HG03575 (cell line): ENCODE measurements around the gene FANK1.
"Not testable (repeated sequence)": the region's sequence is repeated elsewhere in the genome, so short reads cannot be mapped to it uniquely, and the experiment has no call there.

Source experiments
- ATAC-seq: cut with Tn5 transposase; IDR thresholded peaks from one replicate; pipeline ENCODE4 v1.9.1; 2021; ENCODE audit not compliant: unreplicated experiment, insufficient number of reproducible peaks, low FRiP score; ENCODE audit errors: extremely low read depth

FANK1 gene

DNA sequence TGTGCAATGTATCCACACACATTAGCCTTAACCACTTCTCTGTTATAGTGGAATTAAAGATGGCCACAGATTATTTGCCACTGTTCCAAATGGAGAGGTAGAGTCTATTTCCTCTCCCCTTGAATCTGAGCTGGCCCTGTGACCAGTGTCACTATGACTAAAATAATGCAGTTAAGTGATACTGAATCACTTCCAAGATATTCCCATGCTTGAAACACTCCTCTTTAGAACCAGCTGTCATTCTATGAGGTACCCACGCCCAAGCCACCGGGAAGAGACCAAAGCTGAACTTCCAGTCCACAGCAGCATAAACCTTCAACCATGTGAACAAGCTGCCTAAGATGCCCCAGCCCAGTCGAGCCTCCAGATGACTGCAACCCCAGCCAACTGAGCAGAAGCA is 13.2 kb upstream of the FANK1 start:
- no peak for ATAC-seq

DNA sequence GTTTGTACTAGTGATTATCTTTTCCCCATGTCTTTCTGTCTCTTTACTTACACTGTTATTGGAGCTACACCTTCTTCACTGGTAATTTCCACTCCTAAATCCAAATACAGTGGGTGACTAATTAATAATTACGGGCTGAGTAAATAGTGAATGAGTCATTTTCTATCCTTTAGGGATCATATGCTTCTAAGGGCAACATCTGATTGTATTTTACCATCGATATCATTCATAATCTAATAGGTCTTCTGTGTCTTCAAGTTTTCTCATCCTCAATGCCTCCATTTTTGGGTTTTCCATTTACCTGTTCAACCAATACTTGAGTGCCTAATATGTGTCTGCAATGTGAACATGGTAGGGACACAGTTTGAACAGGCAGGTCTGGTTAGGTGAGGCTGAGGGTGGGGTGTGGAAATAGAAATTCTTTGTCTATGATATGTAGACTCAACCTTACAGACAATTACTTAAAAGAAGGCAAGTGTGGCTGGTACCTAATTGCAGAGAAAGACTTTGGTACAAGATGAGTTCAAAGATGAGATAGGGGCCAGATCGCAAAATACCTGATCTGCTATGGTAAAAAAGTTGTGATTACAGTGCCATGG is 9.4 kb upstream of the FANK1 start:
- ATAC-seq, result no peak

DNA sequence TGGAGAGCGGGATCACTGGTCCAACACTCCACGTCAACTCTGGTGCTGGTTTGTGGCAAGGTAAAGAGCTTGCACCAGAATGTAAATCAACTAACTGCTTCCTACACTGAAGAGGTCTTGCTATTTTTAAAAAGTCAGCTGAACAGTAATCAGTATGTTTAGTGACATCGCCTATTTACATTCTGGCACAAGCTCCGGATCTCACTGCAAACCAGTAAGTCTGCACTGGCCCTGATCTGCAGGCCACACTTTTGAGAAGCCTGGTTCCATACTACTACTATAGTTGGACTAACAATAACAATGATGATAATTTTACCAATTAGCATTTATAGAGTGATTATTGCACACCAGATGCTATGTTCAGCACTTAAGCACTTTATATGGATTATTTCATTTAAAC is 6.9 kb upstream of the FANK1 start:
- ATAC-seq, result not testable (repeated sequence)

DNA sequence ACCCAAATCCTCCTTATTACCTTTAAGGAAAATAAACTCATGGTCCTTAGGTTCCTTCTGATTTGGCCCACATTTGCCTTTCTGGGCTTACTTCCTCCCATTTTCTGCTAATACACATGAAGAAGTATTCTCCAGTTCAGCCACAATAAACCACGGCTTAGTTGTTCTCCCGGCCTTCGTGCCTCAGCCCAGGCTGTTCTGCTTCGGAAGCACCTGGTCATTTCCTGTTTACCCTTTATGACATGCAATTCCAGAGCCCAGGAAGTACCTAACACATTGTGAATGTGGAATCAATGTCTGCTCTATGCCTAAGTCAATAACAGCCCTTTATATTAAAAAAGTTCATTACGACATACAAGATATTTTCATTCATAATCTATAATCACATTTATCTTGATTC is 4.0 kb upstream of the FANK1 start:
- not testable (repeated sequence) for ATAC-seq

DNA sequence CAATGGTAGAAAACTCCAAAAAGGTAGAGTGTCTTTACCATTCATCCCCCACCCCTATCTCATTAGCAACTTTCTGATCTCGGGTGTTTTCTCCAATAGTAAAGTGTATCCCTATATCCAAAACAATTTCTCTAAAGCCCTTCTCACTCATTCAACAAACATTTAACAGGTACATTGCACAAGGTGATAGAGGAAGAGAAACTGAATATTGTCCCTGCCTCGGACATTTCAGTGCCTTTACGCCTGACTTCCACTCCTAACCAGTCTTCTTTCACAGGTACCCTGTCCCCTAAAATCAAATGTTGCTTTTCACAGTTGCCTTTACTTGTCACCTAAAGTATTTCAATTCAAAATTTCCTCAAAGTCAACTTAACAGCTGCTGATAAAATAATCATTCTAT is 2.2 kb upstream of the FANK1 start:
- ATAC-seq, result not testable (repeated sequence)

DNA sequence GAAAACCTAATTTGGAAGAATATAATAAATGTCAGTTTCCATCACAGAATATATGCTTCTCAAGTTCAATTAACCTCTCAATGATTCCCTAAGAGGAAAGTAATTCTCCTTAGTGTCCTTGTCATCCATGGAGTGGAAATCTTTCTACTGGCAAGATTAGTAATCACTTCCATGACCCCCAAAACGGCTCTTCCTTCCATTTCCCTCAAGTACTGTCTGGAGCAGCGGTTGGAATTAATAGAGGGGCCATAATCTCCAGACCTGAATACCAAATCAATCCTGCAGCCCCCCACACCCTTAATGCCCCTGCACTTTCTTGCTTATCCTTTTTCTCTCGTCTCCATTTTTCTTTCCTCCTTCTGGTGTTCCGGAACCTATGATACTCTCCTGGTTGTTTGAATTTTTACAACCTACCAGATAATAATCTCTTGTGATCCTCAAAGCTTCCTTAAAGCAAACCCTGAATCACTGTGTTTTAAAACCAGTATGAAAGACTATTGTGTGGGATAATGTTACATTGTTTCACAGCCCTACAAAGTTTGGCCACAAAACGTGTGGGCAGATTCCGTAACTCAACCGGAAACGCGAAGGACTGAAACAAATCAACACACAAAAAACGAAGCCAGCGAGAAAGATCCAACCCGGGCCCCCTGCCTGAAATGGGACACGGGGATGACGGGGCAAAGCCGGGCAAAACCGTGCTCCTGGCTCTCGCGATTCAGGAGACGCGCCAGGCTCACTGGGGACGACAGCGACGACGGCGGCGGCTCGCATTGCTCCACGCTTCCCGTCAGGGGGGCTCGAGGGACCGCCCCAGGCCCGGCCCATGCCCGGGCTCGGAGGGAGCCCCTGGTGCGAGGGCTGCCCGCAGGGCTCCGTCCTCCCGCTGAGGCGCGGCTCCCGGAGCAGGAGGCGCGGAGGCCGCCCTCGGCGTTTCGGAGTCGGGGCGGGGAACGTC is 955 bp upstream of the FANK1 start:
- not testable (repeated sequence) for ATAC-seq

DNA sequence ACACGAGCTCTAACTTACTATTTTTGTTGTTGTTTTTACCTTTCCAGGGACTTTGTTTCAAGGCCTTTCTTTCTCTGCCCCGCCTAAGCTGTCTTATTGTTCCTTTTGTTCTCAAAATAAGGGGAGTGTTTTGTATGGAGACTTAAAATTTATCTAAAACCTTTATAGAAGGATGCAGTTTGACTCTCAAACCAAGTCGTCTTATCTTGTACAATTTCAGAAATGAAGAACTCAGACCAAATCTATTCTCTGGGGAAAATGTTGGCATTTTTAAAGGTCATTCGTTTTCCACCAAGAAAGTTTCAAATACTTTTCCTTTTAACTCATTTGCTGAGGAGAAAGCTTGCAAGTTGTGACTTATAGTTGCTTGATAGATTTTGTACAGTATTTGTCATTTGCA is 953 bp downstream of the FANK1 start:
- not testable (repeated sequence) for ATAC-seq

DNA sequence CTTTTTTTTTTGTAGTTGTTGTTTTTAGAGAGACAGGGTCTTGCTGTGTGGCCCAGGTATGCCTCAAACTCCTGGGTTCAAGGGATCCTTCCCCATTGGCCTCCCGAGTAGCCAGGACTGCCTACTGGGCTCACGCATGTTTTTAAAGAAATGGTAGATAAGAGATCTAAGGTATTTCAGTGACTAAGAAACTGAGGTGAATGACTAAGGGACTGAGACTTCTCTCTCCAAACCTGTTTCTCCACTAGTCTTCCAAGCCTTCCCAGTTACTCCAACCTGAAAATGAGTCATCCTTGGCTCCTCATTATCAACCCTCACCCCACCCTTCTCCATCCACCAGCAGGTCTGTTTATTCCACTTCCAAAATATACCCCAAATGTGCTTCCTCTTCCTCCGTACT is 4.6 kb downstream of the FANK1 start:
- not testable (repeated sequence) for ATAC-seq

DNA sequence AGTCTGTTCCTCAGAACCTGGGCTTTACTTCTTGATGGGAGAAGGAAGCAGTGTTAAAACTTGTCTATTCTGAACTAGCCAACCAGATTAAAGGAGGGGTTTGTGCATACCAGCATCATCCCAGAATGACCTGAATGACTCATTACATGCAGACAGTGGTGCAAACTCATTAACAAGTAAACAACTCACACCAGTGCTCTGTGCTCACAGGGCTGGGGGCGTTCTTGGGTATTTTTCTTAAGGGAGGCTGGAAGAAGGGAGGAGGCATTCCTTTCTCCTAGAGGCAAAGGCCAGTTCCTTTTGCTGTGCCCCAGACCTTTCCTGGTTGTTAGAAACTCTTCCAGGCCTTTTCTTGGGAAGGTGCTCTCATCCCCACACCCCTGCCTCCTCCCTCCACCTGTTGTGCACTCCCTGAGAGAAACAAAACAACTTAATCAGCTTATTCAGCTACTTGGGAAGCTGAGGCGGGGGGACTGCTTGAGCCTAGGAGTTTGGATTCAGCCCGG is 6.8 kb downstream of the FANK1 start:
- not testable (repeated sequence) for ATAC-seq

DNA sequence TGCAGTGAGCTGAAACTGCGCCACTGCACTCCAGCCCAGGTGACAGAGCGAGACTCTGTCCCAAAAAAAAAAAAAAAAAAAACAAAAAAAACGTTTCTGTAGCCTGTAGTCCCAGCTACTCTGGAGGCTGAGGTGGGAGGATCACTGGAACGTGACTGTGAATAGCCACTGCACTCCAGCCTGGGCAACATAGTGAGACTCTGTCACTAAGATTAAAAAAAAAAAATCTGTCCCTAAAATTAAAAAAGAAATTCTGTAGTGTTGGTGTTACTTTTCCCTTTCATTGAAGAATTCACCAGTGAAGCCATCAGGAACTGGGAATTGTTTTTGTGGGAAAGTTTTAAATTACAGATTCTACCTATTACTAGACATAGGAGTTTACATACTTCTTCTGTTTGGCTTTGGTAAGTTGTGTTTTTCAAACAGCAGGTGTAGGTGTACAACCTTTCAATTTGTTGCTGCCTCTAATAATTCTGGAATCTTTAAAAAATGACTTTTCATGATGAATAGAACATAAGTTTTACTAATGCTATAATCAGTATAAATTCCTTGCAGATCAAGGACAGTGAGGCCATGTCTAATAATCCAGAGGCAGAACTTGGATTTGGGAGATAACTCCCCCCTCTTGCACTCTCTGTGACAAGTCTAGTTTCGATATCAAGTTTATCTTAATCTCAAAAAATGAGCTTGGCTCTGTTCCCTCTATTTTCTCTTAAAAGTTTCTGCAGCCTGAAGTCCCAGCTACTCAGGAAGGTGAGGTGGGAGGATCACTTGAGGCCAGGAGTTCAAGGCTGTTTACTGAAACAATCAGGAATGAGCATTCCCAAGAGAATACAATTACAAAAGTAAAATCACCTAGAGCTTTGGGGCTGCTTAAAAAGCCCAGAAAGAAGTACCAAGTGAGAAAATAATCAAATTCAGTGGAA is 9.0 kb downstream of the FANK1 start:
- not testable (repeated sequence) for ATAC-seq

DNA sequence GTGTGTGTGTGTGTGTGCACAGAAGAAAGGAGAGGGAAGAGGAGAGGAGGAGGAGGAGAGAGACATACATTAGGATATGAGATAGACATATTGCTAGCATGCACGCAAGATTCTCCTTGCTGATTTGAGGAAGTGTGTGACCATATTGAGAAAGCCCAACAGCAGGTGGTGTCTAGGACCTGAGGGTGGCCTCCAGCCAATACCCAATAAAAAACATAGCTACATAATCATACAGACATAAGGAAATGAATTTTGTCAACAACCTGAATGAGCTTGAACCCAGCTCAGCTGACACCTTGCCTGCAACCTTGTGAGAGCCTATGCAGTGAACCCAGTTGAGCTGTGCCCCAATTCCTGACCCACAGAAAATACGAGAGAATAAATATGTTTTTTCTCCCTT is 11.2 kb downstream of the FANK1 start:
- ATAC-seq, result not testable (repeated sequence)

DNA sequence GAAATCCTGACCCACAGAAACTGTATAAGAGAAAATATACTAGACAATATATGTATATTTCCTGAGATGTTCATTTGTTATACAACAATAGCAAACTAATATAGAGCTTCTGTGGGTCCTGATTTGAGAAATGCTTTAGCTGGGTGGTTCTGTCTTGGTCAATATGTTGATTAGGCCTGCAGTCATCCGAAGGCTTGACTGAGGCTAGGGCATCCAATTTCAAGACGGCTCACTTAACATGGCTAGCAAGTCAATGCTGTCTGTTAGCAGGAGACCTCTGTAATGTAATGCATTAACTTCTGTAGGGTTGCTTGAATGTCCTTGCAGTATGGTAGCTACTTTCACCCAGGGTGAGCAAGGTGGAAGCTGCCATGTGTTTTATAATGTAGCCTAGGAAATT is 12.4 kb downstream of the FANK1 start:
- not testable (repeated sequence) for ATAC-seq

DNA sequence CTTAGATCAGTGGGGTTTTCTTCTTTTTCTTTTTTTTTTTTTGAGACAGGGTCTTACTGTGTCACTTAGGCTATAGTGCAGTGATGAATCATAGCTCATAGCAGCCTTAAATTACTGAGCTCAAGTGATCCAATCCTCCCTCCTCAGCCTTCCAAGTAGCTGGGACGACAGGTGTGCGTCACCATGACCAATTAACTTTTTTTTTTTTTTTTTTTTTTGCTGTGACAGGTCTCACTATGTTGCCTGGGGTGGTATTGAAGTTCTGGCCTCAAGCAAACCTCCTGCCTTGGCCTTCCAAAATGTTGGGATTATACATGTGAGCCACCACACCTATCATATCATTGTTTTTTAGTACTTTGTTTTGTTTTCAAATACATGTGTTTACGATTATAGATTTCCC is 13.1 kb downstream of the FANK1 start:
- not testable (repeated sequence) for ATAC-seq

DNA sequence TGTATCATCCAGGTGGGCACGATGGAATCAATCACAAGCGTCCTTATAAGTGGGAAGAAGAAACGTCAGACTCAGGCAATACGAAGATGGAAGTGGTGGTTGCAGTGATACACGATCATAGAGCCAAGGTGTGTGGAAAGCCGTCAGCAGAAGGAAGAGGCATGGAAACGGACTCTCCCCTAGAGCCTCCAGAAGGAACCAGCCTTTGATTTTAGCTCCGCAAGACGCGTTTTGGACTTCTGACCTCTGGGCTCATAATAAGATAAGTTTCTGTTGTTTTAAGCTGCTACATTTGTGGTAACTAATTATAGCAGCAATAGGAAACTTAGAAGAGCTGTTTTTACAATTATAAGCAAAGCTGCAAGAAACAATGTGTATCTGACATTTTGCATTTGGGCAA is 14.8 kb downstream of the FANK1 start:
- ATAC-seq, result no peak

DNA sequence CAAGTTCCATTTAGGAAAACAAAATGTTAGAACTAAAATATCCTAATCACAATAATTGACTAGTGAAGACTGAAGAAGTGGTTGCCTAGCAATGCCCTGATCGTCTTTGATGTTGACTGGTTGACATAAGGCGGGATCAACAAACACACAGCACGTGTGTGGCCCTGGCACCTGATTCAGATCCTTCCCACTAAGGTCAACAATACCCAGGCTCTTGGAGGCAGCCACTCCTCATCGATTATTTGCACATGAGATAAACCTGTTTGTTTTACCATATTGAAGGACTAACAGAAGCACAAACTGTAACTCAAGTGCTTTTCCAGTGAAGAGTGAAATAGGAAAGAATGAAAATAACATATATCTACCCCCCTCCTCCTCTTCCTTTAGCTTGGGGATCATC is 15.6 kb downstream of the FANK1 start:
- ATAC-seq, result no peak

DNA sequence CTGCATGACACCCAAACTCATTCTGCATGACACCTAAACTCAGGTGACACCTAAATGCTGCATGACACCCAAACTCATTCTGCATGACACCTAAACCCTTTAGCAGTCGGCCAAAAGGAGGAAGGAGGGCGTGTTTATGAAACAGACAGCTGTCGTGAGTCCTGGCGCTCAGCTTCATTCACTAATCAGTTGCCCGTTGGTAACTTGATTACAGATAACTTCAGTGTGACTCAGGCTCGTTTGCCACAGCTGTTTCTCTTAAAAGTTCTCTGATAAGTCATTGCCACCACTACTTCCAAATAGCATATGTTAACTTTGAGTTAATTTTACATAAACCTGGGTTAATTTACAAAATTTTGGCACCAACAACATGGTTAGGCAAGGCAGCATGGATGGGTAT is 16.9 kb downstream of the FANK1 start:
- ATAC-seq, result not testable (repeated sequence)

DNA sequence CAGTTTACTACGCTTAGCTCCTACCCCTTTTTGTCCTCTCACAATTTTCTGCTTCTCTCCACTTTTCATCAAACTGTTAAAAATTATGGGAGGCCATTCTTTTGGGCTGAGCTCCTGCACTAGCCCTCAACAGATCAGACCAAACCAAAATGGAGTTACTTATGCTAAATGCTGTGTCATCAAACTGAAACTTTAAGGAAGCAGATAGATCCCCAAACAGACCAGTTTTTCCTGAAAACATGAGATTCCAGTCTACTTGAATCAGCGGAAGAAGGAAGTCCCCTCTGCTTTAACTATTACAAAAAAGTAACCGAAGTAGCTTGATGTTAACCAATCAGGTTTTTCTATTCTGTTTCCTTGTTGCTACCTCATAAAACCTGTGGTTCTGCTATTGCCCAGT is 20.6 kb downstream of the FANK1 start:
- ATAC-seq, result no peak

DNA sequence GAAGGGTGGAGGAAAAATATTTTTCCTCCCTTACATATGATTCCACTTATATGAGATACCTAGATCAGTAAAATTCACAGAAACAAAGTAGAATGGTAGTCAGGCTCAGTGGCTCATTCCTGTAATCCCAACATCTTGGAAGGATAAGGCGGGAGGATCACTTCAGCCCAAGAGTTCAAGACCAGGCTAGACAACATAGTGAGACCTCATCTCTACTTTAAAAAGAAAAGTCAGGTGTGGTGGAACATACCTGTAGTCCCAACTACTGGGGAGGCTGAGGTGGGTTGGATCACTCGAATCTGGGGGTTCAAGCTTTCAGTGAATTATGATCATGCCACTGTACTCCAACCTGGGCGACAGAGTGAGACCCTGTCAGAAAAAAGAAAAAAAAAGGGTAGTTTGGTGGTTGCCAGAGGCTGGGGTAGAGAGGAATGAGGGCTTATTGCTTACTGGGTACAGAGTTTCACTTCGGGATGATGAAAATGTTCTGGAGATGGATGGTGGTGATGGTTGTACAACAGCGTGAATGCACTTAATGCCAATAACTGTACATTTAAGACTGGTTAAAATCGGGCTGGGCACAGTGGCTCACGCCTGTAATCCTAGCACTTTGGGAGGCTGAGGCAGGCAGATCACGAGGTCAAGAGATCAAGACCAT is 21.5 kb downstream of the FANK1 start:
- not testable (repeated sequence) for ATAC-seq
